ACC112 (cell line): ENCODE results near the gene TANC1.

Source experiments
- H2AFZ ChIP-seq: fragments of 200-600 bp; sonication (generic); one replicate; pipeline ENCODE4 v1.6.0; 2017; ENCODE audit warnings: antibody characterized with exemption, low read length; ENCODE audit not compliant: unreplicated experiment
- H3K27ac ChIP-seq: fragments of 200-600 bp; sonication (generic); 2 replicates; pipeline ENCODE4 v1.5.1; 2014; ENCODE audit warnings: low read depth, mild to moderate bottlenecking, antibody characterized with exemption, low read length, moderate library complexity
- H3K27me3 ChIP-seq: fragments of 200-600 bp; sonication (generic); 2 replicates; pipeline ENCODE4 v1.6.1; 2014; ENCODE audit warnings: mild to moderate bottlenecking, antibody characterized with exemption, low read length, moderate library complexity, mixed read lengths; ENCODE audit not compliant: insufficient read depth
- H3K36me3 ChIP-seq: fragments of 200-600 bp; sonication (generic); 2 replicates; pipeline ENCODE4 v1.6.1; 2016; ENCODE audit warnings: mild to moderate bottlenecking, antibody characterized with exemption, low read length, moderate library complexity, mixed read lengths; ENCODE audit not compliant: insufficient read depth
- H3K4me1 ChIP-seq: fragments of 200-600 bp; sonication (generic); one replicate; pipeline ENCODE4 v1.6.1; 2016; ENCODE audit warnings: low read length, mixed read lengths; ENCODE audit not compliant: insufficient read depth, unreplicated experiment, control insufficient read depth
- H3K4me3 ChIP-seq: fragments of 200-600 bp; sonication (generic); 2 replicates; pipeline ENCODE4 v1.5.1; 2014; ENCODE audit warnings: mild to moderate bottlenecking, low read depth, low read length
- H3K79me2 ChIP-seq: fragments of 200-600 bp; sonication (generic); one replicate; pipeline ENCODE4 v1.6.0; 2016; ENCODE audit warnings: low read length; ENCODE audit not compliant: control insufficient read depth, unreplicated experiment, insufficient read depth

TANC1 gene

DNA sequence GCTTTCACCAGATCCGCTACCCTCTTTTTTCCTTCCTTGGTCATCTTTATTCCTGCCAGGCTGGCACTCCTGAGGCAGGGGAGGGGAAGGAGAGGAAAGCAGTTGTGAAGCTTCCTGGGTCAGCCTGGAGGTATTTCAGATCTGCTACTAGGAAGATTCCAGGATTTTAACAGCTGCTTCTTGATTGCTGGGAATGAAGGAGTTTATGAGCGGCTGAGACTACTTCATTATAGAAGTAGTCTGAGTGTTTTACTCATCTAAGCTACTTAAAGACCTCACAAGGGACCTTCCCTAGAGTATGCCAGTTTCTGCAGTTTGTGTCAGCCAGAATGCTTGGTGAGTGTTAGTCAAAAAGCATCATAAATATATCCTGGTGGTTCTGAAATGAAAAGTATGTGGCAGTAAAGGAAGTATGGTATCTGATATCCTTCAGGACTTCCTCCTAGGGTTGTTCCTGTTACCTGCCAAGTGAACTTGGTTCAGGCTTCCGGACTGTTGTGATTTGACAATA, 1.9 kb downstream of the TANC1 start:
- peak overlapping the region; percentile 98 for H3K4me3 ChIP-seq

GRCh38 chr2:158973116-158973956, 4.9 kb downstream of the TANC1 start:
- Histone ChIP-seq H2AFZ (no peak overlapping the region), H3K27ac (no peak overlapping the region), H3K27me3 (no peaks in the 10 kb centered on the region), H3K4me1 (peaks cover 9% of the 10 kb centered on the region), H3K36me3 (no peaks in the 10 kb centered on the region), H3K4me3 (no peak overlapping the region), H3K79me2 (peaks cover 71% of the 10 kb centered on the region)

More for the DNA sequence above, 1.9 kb downstream of the TANC1 start:
- Histone ChIP-seq H3K36me3 (no peaks in the 10 kb centered on the region), H3K27me3 (no peaks in the 10 kb centered on the region), H3K79me2 (peaks cover 59% of the 10 kb centered on the region), H2AFZ (peak overlapping the region; percentile 63), H3K27ac (no peak overlapping the region; the same call in 1 of the 2 replicates), H3K4me1 (peaks cover 19% of the 10 kb centered on the region)

- Histone ChIP-seq H3K4me1 (peaks cover 15% of the 10 kb centered on the region), H3K4me3 (no peak overlapping the region), H3K27me3 (no peaks in the 10 kb centered on the region), H2AFZ (no peak overlapping the region), H3K79me2 (peaks cover 67% of the 10 kb centered on the region), H3K36me3 (no peaks in the 10 kb centered on the region), H3K27ac (no peak overlapping the region)
These were observed 7.0 kb downstream of the TANC1 start for GRCh38 chr2:158975271-158975921.

GRCh38 chr2:158979772-158980171, 11.3 kb downstream of the TANC1 start:
- Histone ChIP-seq H3K4me1 (peaks cover 10% of the 10 kb centered on the region), H3K36me3 (no peaks in the 10 kb centered on the region), H3K4me3 (no peak overlapping the region), H2AFZ (no peak overlapping the region), H3K27ac (no peak overlapping the region), H3K27me3 (no peaks in the 10 kb centered on the region), H3K79me2 (peaks cover 62% of the 10 kb centered on the region)

DNA sequence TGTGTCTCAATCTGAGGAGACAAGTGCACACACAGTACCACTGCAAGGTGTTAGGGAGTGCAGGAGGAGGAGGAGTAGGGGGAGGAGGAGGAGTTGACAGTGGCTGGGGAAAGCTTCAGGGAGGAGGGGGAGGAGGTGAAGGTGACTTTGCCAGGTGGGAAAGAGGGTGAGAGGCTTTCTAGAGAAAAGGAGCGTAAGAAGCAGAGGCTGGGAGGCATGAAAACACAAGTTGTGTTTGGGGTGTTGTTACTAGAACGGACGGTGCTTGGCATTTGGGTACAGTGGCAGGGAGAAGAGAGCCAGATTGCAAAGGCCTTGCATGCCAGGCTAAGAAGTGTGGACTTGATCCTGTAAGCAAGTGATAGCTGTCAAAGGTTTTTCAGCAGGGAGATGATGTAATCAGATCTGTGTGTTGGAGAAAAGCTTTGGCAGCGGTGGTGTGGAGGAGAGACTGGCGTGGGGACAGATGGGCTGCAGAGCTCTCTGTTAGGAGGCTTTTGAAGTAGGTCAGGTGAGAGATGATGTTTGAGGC, 16.2 kb downstream of the TANC1 start:
- Histone ChIP-seq H3K79me2 (peaks cover 65% of the 10 kb centered on the region), H2AFZ (no peak overlapping the region), H3K36me3 (no peaks in the 10 kb centered on the region), H3K4me3 (no peak overlapping the region), H3K27me3 (no peaks in the 10 kb centered on the region), H3K4me1 (peaks cover 7% of the 10 kb centered on the region), H3K27ac (no peak overlapping the region)

DNA sequence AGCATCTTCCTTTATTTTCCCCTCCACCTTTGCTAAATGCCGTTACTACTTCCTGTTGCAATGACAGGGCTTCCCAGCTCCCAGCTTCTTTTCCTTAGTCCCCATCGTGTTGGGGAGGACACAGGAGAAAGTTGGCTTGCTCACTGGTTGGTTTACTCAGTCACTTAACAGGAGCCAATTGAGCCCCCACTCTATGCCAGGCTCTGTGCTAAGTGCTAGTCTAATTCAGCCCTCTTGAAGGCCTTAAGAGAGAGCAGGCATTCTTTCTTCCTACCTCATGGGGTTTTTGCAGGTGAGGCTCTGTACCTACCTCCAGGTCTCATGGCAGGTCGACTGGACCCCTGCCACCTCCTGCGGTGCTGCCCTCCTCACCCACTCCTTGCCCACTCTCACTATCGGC, 20.1 kb downstream of the TANC1 start:
- H3K4me1 ChIP-seq, result peaks cover 22% of the 10 kb centered on the region
- no peak overlapping the region for H2AFZ ChIP-seq
- H3K27me3 ChIP-seq, result no peaks in the 10 kb centered on the region
- no peak overlapping the region for H3K27ac ChIP-seq
- no peak overlapping the region for H3K4me3 ChIP-seq
- no peaks in the 10 kb centered on the region for H3K36me3 ChIP-seq
- H3K79me2 ChIP-seq, result peaks cover 52% of the 10 kb centered on the region

DNA sequence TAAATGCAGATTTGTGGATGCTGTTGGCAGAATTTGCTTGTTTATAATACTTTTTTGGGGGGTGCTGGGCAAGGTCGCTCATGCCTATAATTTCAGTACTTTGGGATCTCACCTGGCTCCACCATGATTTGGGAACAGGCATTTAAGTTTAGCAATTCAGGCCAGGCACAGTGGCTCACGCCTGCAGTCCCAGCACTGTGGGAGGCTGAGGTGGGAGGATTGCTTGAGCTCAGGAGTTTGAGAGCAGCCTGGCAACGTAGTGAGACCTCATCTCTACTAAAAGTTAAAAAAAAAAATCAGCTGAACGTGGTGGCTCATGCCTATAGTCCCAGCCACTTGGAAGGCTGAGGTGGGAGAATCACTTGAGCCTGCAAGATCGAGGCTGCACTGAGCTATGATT, 20.7 kb downstream of the TANC1 start:
- Histone ChIP-seq H2AFZ (no peak overlapping the region), H3K36me3 (no peaks in the 10 kb centered on the region), H3K4me3 (no peak overlapping the region), H3K27ac (no peak overlapping the region), H3K27me3 (no peaks in the 10 kb centered on the region), H3K4me1 (peaks cover 27% of the 10 kb centered on the region), H3K79me2 (peaks cover 47% of the 10 kb centered on the region)

DNA sequence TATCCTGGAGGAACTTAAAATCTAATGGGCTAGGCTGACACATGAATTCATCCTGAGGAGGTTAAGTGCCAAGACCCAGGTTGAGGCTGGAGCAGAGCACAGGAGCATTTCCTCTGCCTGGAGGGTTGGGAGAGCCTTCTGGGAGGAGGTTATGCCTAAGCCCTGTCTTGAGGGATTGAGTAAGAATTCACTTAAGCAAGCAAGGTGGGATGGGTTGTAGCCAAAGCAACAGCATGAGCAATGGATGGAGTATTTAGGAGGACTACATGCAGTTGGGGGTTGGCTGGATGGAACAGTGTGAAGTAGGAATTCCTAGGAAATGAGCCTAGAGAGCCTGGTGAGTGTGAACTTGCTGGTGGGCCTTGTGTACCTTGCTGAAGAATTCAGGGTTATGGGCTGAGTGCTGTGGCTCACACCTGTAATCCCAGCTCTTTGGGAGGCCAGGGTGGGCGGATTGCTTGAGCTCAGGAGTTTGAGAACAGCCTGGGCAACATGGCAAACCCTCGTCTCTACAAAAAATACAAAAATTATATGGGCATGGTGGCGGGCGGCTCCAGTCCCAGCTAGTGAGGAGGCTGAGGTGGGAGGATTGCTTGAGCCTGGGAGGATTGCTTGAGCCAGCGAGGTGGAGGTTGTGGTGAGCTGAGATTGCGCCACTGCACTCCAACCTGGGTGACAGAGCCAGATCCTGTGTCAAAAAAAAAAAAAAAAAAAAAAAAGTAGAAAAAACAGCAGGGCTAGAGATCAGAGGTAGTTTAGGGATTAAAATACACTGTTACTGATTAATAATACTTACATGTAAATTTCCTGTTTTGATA, 22.2 kb downstream of the TANC1 start:
- Histone ChIP-seq H3K27me3 (no peaks in the 10 kb centered on the region), H3K27ac (peak overlapping the region; percentile 45), H3K4me3 (no peak overlapping the region), H3K4me1 (peaks cover 42% of the 10 kb centered on the region), H2AFZ (no peak overlapping the region), H3K79me2 (peaks cover 51% of the 10 kb centered on the region), H3K36me3 (no peaks in the 10 kb centered on the region)

DNA sequence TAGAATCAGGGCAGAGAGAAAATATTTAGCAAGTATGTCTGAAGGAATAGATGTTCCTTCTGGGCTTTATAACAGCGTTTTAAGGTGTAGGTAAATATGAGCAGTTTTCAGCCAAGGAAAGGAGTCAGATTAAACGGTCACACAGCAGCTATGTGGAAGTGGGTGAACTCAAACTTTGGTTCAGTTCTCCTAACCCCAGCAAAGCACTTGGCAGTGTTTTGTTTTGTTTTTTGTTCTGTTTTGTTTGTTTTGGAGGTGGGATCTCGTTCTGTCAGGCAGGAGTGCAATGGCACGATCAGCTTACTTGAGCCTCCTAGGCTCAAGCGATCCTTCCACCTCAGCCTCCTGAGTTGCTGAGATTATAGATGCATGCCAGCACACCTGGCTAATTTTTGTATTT, 24.6 kb downstream of the TANC1 start:
- peak overlapping the region; percentile 62; the same call in 1 of the 2 replicates for H3K27ac ChIP-seq
- peaks cover 47% of the 10 kb centered on the region for H3K4me1 ChIP-seq
- H3K36me3 ChIP-seq, result no peaks in the 10 kb centered on the region
- H3K27me3 ChIP-seq, result no peaks in the 10 kb centered on the region
- H2AFZ ChIP-seq, result no peak overlapping the region
- no peak overlapping the region for H3K4me3 ChIP-seq
- H3K79me2 ChIP-seq, result peaks cover 44% of the 10 kb centered on the region
